ENCODE measurements around the gene XRRA1.

Gene XRRA1

DNA sequence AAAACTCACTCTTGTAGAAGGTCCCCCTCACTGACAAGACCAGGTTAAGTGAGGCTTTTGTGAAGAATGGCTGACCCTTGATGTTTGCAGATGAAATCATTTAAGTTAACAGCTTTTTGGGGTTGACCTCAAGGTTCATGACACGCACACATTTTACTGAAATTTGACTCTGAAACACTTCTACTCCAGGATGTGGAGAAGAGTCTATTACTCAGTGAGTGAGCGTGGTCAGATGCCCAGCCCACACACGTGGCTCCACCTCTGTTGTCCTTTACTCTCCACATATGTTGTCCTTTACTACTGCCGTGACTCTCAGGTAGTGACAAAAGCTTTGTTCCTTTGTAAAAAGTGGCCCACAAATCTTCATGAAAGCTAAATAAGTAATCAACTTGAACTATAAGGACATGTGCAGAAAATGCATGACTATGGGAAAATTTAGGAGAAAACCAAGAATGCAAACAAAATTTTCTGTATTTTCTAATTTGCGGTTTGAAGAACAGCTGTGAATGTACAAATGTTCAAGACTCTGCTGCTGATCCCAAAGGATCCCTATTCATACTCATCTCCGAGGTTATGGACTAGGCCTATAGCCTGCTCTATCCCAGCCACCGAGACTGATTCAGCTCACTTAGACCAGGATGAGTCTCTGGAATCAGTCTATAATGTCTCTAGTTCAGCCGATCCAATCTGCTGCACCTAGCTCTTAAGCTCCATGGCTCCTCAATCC is 22.4 kb downstream of the XRRA1 start:
- no peak overlapping the region for H3K4me2 ChIP-seq (ENCODE audit: low read length)
- TF ChIP-seq, protein P1, sequence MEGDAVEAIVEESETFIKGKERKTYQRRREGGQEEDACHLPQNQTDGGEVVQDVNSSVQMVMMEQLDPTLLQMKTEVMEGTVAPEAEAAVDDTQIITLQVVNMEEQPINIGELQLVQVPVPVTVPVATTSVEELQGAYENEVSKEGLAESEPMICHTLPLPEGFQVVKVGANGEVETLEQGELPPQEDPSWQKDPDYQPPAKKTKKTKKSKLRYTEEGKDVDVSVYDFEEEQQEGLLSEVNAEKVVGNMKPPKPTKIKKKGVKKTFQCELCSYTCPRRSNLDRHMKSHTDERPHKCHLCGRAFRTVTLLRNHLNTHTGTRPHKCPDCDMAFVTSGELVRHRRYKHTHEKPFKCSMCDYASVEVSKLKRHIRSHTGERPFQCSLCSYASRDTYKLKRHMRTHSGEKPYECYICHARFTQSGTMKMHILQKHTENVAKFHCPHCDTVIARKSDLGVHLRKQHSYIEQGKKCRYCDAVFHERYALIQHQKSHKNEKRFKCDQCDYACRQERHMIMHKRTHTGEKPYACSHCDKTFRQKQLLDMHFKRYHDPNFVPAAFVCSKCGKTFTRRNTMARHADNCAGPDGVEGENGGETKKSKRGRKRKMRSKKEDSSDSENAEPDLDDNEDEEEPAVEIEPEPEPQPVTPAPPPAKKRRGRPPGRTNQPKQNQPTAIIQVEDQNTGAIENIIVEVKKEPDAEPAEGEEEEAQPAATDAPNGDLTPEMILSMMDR (IDR thresholded peaks at IDR 0.05), result no peak
- no peaks in the 10 kb centered on the region for H3K36me3 ChIP-seq (ENCODE audit: control insufficient read depth, insufficient read depth, low read length)
- no peaks in the 10 kb centered on the region for H3K4me1 ChIP-seq
- no peaks in the 10 kb centered on the region for H3K27me3 ChIP-seq (ENCODE audit: control insufficient read depth, insufficient read depth, low read length)
- H3K79me2 ChIP-seq, result no peaks in the 10 kb centered on the region
- H3K9me3 ChIP-seq (ENCODE audit: control insufficient read depth, low read length), result no peaks in the 10 kb centered on the region
- H3K4me3 ChIP-seq (ENCODE audit: low read depth, low read length), result no peak overlapping the region
- no peak overlapping the region for H2AFZ ChIP-seq
- H3K27ac ChIP-seq, result no peak overlapping the region
- no peak overlapping the region for H3K9ac ChIP-seq

DNA sequence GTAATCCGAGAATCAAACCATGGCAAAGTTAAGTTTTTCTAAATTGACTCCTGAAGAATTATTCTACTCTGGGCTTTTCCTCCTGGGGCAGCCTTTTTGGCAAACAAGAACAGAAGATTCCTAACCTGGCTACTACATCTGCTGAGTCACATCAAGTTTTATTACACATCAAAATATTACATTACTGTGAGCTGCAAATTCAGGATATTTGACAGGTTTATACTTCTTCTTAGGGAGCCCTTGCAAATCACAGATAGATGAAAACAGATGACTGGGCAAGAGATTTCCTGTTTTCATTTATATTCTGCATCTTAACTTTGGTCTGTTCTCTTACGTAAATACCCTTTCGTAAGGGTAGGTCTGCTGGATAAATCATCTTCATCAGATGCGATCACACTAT is 23.6 kb downstream of the XRRA1 start:
- no peaks in the 10 kb centered on the region for H3K27me3 ChIP-seq (ENCODE audit: control insufficient read depth, insufficient read depth, low read length)
- no peaks in the 10 kb centered on the region for H3K4me1 ChIP-seq
- no peak overlapping the region for H2AFZ ChIP-seq
- no peaks in the 10 kb centered on the region for H3K79me2 ChIP-seq
- H3K9me3 ChIP-seq (ENCODE audit: control insufficient read depth, low read length), result no peaks in the 10 kb centered on the region
- H3K27ac ChIP-seq, result no peak overlapping the region
- no peak overlapping the region for H3K4me3 ChIP-seq (ENCODE audit: low read depth, low read length)
- no peak overlapping the region for H3K9ac ChIP-seq
- H3K36me3 ChIP-seq (ENCODE audit: control insufficient read depth, insufficient read depth, low read length), result no peaks in the 10 kb centered on the region
- TF ChIP-seq, protein P1 (IDR thresholded peaks at IDR 0.05), result no peak
- no peak overlapping the region for H3K4me2 ChIP-seq (ENCODE audit: low read length)

DNA sequence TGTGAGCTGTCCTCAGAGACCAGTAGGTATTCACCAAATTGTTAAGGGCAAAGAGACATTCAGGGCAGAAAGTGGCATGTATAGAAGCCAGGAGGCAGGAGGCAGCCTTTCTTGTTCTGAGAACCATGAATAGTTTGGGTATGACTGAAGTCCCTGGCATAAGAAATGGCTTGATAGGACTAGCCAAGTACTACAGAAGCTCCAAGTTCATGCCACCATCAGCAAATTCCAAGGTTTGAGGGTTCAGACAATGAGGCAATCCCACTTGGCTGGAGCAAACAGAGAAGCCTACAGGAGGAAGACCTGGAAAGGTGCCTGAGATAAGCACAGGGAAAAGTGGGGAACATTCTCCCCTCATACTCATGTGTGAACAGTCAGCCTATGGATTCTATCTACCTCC is 25.8 kb downstream of the XRRA1 start:
- Histone ChIP-seq H3K36me3 (ENCODE audit: control insufficient read depth, insufficient read depth, low read length) (no peaks in the 10 kb centered on the region), H3K4me2 (ENCODE audit: low read length) (no peak overlapping the region), H3K4me3 (ENCODE audit: low read depth, low read length) (no peak overlapping the region), H3K27ac (no peak overlapping the region), H3K9me3 (ENCODE audit: control insufficient read depth, low read length) (no peaks in the 10 kb centered on the region), H3K27me3 (ENCODE audit: control insufficient read depth, insufficient read depth, low read length) (no peaks in the 10 kb centered on the region), H2AFZ (no peak overlapping the region), H3K9ac (no peak overlapping the region), H3K4me1 (no peaks in the 10 kb centered on the region), H3K79me2 (no peaks in the 10 kb centered on the region)
- TF ChIP-seq, protein P1 (IDR thresholded peaks at IDR 0.05), result no peak

DNA sequence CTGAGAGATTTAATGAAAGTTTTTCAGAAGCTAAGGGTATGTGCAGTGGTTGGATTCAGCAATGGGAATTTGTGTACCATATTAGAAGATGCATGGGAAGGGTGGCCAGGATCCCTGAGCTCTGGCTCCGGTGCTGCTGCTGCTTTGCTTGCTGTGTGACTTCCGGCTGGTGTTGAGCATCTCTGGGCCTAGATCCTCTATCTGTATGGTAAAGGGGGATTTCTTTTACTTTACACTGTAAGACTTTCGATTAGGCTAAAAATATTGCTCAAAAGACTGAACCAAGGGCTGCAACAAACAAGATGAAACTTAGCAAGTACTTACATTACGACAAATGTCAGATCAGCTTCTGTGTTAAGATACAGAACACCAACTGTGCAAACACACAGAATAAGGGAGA is 39.1 kb downstream of the XRRA1 start:
- H3K4me1 ChIP-seq, result no peaks in the 10 kb centered on the region
- no peaks in the 10 kb centered on the region for H3K9me3 ChIP-seq (ENCODE audit: control insufficient read depth, low read length)
- H3K27me3 ChIP-seq (ENCODE audit: control insufficient read depth, insufficient read depth, low read length), result no peaks in the 10 kb centered on the region
- H3K9ac ChIP-seq, result no peak overlapping the region
- no peak overlapping the region for H3K4me2 ChIP-seq (ENCODE audit: low read length)
- TF ChIP-seq, protein P1 (IDR thresholded peaks at IDR 0.05), result no peak
- H3K79me2 ChIP-seq, result no peaks in the 10 kb centered on the region
- H3K27ac ChIP-seq, result no peak overlapping the region
- no peaks in the 10 kb centered on the region for H3K36me3 ChIP-seq (ENCODE audit: control insufficient read depth, insufficient read depth, low read length)
- no peak overlapping the region for H2AFZ ChIP-seq
- no peak overlapping the region for H3K4me3 ChIP-seq (ENCODE audit: low read depth, low read length)

DNA sequence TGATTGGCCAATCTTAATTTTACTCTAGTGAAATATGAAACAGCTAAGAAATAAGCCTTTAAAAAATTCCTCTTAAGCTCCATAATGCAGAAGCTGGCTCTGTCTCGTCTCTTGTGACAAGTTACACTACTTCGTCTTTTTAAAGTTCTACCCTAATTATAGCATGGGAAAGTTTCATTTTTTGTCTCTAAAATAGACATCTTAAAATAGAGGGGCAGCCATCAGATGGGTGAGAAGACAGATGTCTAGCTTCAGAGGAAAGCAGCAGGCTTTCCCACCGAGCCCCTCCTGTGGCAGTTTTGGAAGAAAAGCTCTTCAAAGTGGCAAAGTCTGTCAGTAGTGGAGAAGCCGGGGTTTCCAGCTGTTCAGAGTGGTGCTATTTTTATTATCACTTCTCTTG is 39.5 kb downstream of the XRRA1 start:
- H3K9me3 ChIP-seq (ENCODE audit: control insufficient read depth, low read length), result no peaks in the 10 kb centered on the region
- TF ChIP-seq, protein P1 (IDR thresholded peaks at IDR 0.05), result no peak
- H3K9ac ChIP-seq, result no peak overlapping the region
- no peaks in the 10 kb centered on the region for H3K36me3 ChIP-seq (ENCODE audit: control insufficient read depth, insufficient read depth, low read length)
- no peak overlapping the region for H3K4me2 ChIP-seq (ENCODE audit: low read length)
- H3K27ac ChIP-seq, result no peak overlapping the region
- H2AFZ ChIP-seq, result no peak overlapping the region
- H3K4me3 ChIP-seq (ENCODE audit: low read depth, low read length), result no peak overlapping the region
- H3K79me2 ChIP-seq, result no peaks in the 10 kb centered on the region
- no peaks in the 10 kb centered on the region for H3K4me1 ChIP-seq
- no peaks in the 10 kb centered on the region for H3K27me3 ChIP-seq (ENCODE audit: control insufficient read depth, insufficient read depth, low read length)
